ENCODE data around the gene ZNF444.

GRCh38 chr19:56159622-56160271 is 18.7 kb downstream of the ZNF444 start:
- no peak for TF ChIP-seq POLR2AphosphoS5 (IDR thresholded peaks at IDR 0.05; ENCODE audit: low read depth, low read length)
- TF ChIP-seq, protein P1, sequence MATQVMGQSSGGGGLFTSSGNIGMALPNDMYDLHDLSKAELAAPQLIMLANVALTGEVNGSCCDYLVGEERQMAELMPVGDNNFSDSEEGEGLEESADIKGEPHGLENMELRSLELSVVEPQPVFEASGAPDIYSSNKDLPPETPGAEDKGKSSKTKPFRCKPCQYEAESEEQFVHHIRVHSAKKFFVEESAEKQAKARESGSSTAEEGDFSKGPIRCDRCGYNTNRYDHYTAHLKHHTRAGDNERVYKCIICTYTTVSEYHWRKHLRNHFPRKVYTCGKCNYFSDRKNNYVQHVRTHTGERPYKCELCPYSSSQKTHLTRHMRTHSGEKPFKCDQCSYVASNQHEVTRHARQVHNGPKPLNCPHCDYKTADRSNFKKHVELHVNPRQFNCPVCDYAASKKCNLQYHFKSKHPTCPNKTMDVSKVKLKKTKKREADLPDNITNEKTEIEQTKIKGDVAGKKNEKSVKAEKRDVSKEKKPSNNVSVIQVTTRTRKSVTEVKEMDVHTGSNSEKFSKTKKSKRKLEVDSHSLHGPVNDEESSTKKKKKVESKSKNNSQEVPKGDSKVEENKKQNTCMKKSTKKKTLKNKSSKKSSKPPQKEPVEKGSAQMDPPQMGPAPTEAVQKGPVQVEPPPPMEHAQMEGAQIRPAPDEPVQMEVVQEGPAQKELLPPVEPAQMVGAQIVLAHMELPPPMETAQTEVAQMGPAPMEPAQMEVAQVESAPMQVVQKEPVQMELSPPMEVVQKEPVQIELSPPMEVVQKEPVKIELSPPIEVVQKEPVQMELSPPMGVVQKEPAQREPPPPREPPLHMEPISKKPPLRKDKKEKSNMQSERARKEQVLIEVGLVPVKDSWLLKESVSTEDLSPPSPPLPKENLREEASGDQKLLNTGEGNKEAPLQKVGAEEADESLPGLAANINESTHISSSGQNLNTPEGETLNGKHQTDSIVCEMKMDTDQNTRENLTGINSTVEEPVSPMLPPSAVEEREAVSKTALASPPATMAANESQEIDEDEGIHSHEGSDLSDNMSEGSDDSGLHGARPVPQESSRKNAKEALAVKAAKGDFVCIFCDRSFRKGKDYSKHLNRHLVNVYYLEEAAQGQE (IDR thresholded peaks at IDR 0.05; ENCODE audit: insufficient read depth in 1 of 2, low read depth in 2 of 2, low read length in 2 of 2): no peak
- no peak for TF ChIP-seq FOXP2 (optimal IDR thresholded peaks at IDR 0.05; ENCODE audit: borderline replicate concordance, extremely low read depth, extremely low read length, insufficient read depth)
- TF ChIP-seq SIN3A (IDR thresholded peaks at IDR 0.05; ENCODE audit: borderline replicate concordance, insufficient read depth, low read length): no peak
- TF ChIP-seq TAF1 (IDR thresholded peaks at IDR 0.05; ENCODE audit: borderline replicate concordance, insufficient read depth, low read length): no peak

All from PFSK-1 (cell line).